Tibial nerve (tissue), 4 donors: ENCODE results near the gene RFX6.

ENCODE experiments used
- EP300 ChIP-seq, 2 donors: sonication (generic); formaldehyde crosslinking; IDR thresholded peaks; one replicate each; pipeline ENCODE4 v1.6.1; 2017; ENCODE audit warnings: antibody characterized with exemption in 2 of 2, mild to moderate bottlenecking in 1 of 2
- TF ChIP-seq, protein P1 (sequence below), 5 experiments: fragments of 200-600 bp in 3 of 5; fragments of 450-650 bp in 2 of 5; sonication (generic) in 3 of 5; IDR thresholded peaks; one replicate each; pipeline ENCODE4 v1.5.1; 2016 to 2019; ENCODE audit warnings: antibody characterized with exemption in 5 of 5, mild to moderate bottlenecking in 3 of 5, moderate library complexity in 2 of 5

DNA sequence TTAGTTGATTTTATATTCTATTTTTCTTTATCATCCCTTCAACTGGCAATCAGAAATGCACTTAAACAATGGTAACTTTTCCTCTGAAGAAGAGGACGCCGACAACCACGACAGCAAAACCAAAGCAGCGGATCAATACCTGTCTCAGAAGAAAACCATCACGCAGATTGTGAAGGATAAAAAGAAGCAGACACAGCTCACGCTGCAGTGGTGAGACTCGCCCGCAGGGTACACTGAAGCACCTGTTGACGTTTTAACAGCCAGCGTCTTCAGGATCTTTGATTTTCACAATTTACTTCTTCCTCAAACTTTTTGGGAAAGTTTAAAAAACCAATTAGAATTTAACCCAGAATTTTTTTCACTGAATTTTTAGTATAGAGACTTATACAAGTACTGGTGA, 701 bp downstream of the RFX6 start:
- TF ChIP-seq, protein P1, sequence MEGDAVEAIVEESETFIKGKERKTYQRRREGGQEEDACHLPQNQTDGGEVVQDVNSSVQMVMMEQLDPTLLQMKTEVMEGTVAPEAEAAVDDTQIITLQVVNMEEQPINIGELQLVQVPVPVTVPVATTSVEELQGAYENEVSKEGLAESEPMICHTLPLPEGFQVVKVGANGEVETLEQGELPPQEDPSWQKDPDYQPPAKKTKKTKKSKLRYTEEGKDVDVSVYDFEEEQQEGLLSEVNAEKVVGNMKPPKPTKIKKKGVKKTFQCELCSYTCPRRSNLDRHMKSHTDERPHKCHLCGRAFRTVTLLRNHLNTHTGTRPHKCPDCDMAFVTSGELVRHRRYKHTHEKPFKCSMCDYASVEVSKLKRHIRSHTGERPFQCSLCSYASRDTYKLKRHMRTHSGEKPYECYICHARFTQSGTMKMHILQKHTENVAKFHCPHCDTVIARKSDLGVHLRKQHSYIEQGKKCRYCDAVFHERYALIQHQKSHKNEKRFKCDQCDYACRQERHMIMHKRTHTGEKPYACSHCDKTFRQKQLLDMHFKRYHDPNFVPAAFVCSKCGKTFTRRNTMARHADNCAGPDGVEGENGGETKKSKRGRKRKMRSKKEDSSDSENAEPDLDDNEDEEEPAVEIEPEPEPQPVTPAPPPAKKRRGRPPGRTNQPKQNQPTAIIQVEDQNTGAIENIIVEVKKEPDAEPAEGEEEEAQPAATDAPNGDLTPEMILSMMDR (IDR thresholded peaks at IDR 0.05) = no peak
- no peak for TF ChIP-seq EP300 (IDR thresholded peaks at IDR 0.05)
